Ovary (tissue), 3 donors: ENCODE measurements around the gene TCF4.

Experiments used
- CTCF ChIP-seq, 3 donors: fragments of 450-650 bp in 2 of 3; fragments of 200-600 bp in 1 of 3; IDR thresholded peaks; one replicate each; pipeline versions ENCODE4 v1.5.1 to v1.8.0; 2016 to 2022; ENCODE audit warnings: antibody characterized with exemption in 3 of 3, mild to moderate bottlenecking in 1 of 3
- POLR2A ChIP-seq: fragments of 450-650 bp; IDR thresholded peaks from one replicate; pipeline ENCODE4 v1.6.1; 2017; ENCODE audit warnings: antibody characterized with exemption, mild to moderate bottlenecking, moderate library complexity
- donor health status: DM: no; HTN: no; CAD: no.

- TF ChIP-seq CTCF (IDR thresholded peaks at IDR 0.05) (no peak), POLR2A (no peak)
These were observed 359.8 kb downstream of the TCF4 start for GRCh38 chr18:55228191-55228590.
